ENCODE data around the gene TMPRSS11D.

DNA sequence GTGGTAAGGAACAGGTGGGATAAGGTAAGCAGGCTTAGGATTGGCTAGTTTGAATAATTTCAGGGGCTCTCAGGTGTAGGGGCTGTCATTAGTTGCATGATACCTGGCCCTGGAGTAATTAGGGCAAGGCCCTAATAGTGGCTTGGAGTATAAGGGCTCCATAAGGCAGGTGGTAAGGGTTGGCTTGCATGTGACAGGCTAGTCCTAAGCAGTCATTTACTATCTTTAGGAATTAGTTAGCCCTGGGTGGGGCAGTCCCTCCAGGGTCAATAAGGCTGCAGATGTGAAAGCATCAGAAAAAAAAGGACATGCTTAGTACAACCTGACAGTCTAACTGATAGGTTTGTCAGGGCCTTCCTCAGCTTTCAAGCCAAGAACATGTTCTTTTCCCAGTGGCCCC lies 7.8 kb upstream of the TMPRSS11D start:
- TF ChIP-seq CTCF (IDR thresholded peaks at IDR 0.05; ENCODE audit: insufficient read depth, low read length) (no peak), POLR2AphosphoS5 (IDR thresholded peaks at IDR 0.05; ENCODE audit: low read depth) (no peak)
- TF ChIP-seq, protein P1, sequence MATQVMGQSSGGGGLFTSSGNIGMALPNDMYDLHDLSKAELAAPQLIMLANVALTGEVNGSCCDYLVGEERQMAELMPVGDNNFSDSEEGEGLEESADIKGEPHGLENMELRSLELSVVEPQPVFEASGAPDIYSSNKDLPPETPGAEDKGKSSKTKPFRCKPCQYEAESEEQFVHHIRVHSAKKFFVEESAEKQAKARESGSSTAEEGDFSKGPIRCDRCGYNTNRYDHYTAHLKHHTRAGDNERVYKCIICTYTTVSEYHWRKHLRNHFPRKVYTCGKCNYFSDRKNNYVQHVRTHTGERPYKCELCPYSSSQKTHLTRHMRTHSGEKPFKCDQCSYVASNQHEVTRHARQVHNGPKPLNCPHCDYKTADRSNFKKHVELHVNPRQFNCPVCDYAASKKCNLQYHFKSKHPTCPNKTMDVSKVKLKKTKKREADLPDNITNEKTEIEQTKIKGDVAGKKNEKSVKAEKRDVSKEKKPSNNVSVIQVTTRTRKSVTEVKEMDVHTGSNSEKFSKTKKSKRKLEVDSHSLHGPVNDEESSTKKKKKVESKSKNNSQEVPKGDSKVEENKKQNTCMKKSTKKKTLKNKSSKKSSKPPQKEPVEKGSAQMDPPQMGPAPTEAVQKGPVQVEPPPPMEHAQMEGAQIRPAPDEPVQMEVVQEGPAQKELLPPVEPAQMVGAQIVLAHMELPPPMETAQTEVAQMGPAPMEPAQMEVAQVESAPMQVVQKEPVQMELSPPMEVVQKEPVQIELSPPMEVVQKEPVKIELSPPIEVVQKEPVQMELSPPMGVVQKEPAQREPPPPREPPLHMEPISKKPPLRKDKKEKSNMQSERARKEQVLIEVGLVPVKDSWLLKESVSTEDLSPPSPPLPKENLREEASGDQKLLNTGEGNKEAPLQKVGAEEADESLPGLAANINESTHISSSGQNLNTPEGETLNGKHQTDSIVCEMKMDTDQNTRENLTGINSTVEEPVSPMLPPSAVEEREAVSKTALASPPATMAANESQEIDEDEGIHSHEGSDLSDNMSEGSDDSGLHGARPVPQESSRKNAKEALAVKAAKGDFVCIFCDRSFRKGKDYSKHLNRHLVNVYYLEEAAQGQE (IDR thresholded peaks at IDR 0.05; ENCODE audit: insufficient replicate concordance, low read depth) = no peak

Measured in HL-60 (cell line).